ENCODE data around the gene USP38. TPM values are rescaled to one million over a fixed set of nuclear protein-coding genes. Genes with fewer than 3 reads are reported as not detected.
A peak's percentile ranks its signal among the peaks of the same experiment; 100 is the strongest.

Gene USP38
- total RNA-seq, 2 experiments from 2014 or later = 14.4 to 15.5 TPM

- peaks cover 42% of the 10 kb centered on the region for H3K36me3 Mint-ChIP-seq (ENCODE audit: low read depth)
- DNase-seq = no peak
- no peaks in the 10 kb centered on the region for H3K27me3 Mint-ChIP-seq (ENCODE audit: low read depth)
- H3K27ac Mint-ChIP-seq = peak overlapping the region; percentile 95
- peak overlapping the region; percentile 95 for H3K4me3 Mint-ChIP-seq
- intact Hi-C loops (cut with micrococcal nuclease) = loop anchor here (2.0 to 10.0 kb wide), 5 partner anchors 474 to 1060 kb away; no protein-coding TSS in a partner anchor
- H3K9me3 Mint-ChIP-seq = no peaks in the 10 kb centered on the region
- CTCF ChIA-PET = no interaction called here
- peaks cover 50% of the 10 kb centered on the region for H3K4me1 Mint-ChIP-seq (ENCODE audit: low read depth)
Measured at GRCh38 chr4:143186649-143187048, 1.9 kb downstream of the USP38 start.

GRCh38 chr4:143188136-143189088 lies 3.7 kb downstream of the USP38 start:
- Mint-ChIP-seq H3K27ac (peak overlapping the region; percentile 52), H3K4me1 (ENCODE audit: low read depth) (peaks cover 48% of the 10 kb centered on the region), H3K9me3 (no peaks in the 10 kb centered on the region), H3K4me3 (peak overlapping the region; percentile 95), H3K36me3 (ENCODE audit: low read depth) (peaks cover 47% of the 10 kb centered on the region), H3K27me3 (ENCODE audit: low read depth) (no peaks in the 10 kb centered on the region)
- DNase-seq = no peak
- CTCF ChIA-PET = no interaction called here
- intact Hi-C loops (cut with micrococcal nuclease) = loop anchor here (1.0 to 10.0 kb wide), 6 partner anchors 325 to 904 kb away; partner anchors contain the start of gene SMARCA5

- H3K4me3 Mint-ChIP-seq = peak overlapping the region; percentile 63
- peaks cover 43% of the 10 kb centered on the region for H3K36me3 Mint-ChIP-seq (ENCODE audit: low read depth)
- intact Hi-C loops (cut with micrococcal nuclease) = loop anchor here (1.0 to 10.0 kb wide), 6 partner anchors 324 to 905 kb away; partner anchors contain the start of gene SMARCA5
- peak overlapping the region; percentile 52 for H3K27ac Mint-ChIP-seq
- no peak for DNase-seq
- no peaks in the 10 kb centered on the region for H3K9me3 Mint-ChIP-seq
- H3K4me1 Mint-ChIP-seq (ENCODE audit: low read depth) = peaks cover 45% of the 10 kb centered on the region
- CTCF ChIA-PET = no interaction called here
- H3K27me3 Mint-ChIP-seq (ENCODE audit: low read depth) = no peaks in the 10 kb centered on the region
Measured at GRCh38 chr4:143189528-143189927, 4.8 kb downstream of the USP38 start.

GRCh38 chr4:143195581-143195980 lies 10.9 kb downstream of the USP38 start:
- intact Hi-C loops (cut with micrococcal nuclease) = no loop called here
- H3K27ac Mint-ChIP-seq = no peak overlapping the region
- no peaks in the 10 kb centered on the region for H3K27me3 Mint-ChIP-seq (ENCODE audit: low read depth)
- H3K9me3 Mint-ChIP-seq = no peaks in the 10 kb centered on the region
- peaks cover 22% of the 10 kb centered on the region for H3K4me1 Mint-ChIP-seq (ENCODE audit: low read depth)
- CTCF ChIA-PET = no interaction called here
- no peak for DNase-seq
- peaks cover 45% of the 10 kb centered on the region for H3K36me3 Mint-ChIP-seq (ENCODE audit: low read depth)
- no peak overlapping the region for H3K4me3 Mint-ChIP-seq

- Mint-ChIP-seq H3K27ac (no peak overlapping the region), H3K4me3 (no peak overlapping the region), H3K27me3 (ENCODE audit: low read depth) (no peaks in the 10 kb centered on the region), H3K36me3 (ENCODE audit: low read depth) (peaks cover 43% of the 10 kb centered on the region), H3K9me3 (no peaks in the 10 kb centered on the region), H3K4me1 (ENCODE audit: low read depth) (peaks cover 18% of the 10 kb centered on the region)
- no peak for DNase-seq
- intact Hi-C loops (cut with micrococcal nuclease) = no loop called here
- CTCF ChIA-PET = no interaction called here
Measured at GRCh38 chr4:143196323-143196722, 11.6 kb downstream of the USP38 start.

- Mint-ChIP-seq H3K36me3 (ENCODE audit: low read depth) (peaks cover 44% of the 10 kb centered on the region), H3K27ac (no peak overlapping the region), H3K9me3 (no peaks in the 10 kb centered on the region), H3K4me3 (no peak overlapping the region), H3K4me1 (ENCODE audit: low read depth) (peaks cover 10% of the 10 kb centered on the region), H3K27me3 (ENCODE audit: low read depth) (no peaks in the 10 kb centered on the region)
- CTCF ChIA-PET = interaction anchor here (0.6 to 0.7 kb wide), 3 partner anchors 14 to 332 kb away, joined by 3 to 4 read pairs (median 3); no protein-coding TSS in a partner anchor
- DNase-seq = no peak
- intact Hi-C loops (cut with micrococcal nuclease) = no loop called here
Measured at GRCh38 chr4:143199503-143199902, 14.8 kb downstream of the USP38 start.

- H3K4me3 Mint-ChIP-seq = no peak overlapping the region
- intact Hi-C loops (cut with micrococcal nuclease) = loop anchor here (2.0 kb wide), 1 partner anchor 280 kb away; no protein-coding TSS in a partner anchor
- CTCF ChIA-PET = no interaction called here
- peaks cover 8% of the 10 kb centered on the region for H3K4me1 Mint-ChIP-seq (ENCODE audit: low read depth)
- H3K36me3 Mint-ChIP-seq (ENCODE audit: low read depth) = peaks cover 47% of the 10 kb centered on the region
- no peaks in the 10 kb centered on the region for H3K27me3 Mint-ChIP-seq (ENCODE audit: low read depth)
- no peak overlapping the region for H3K27ac Mint-ChIP-seq
- no peak for DNase-seq
- no peaks in the 10 kb centered on the region for H3K9me3 Mint-ChIP-seq
Measured at GRCh38 chr4:143202824-143203223, 18.1 kb downstream of the USP38 start.

GRCh38 chr4:143203577-143203976 lies 18.9 kb downstream of the USP38 start:
- CTCF ChIA-PET = interaction anchor here (0.6 kb wide), 1 partner anchor 69 kb away, joined by 4 read pairs; no protein-coding TSS in a partner anchor
- Mint-ChIP-seq H3K4me3 (no peak overlapping the region), H3K27ac (no peak overlapping the region), H3K36me3 (ENCODE audit: low read depth) (peaks cover 41% of the 10 kb centered on the region), H3K9me3 (no peaks in the 10 kb centered on the region), H3K4me1 (ENCODE audit: low read depth) (peaks cover 6% of the 10 kb centered on the region), H3K27me3 (ENCODE audit: low read depth) (no peaks in the 10 kb centered on the region)
- no peak for DNase-seq
- intact Hi-C loops (cut with micrococcal nuclease) = loop anchor here (2.0 kb wide), 1 partner anchor 279 kb away; no protein-coding TSS in a partner anchor

- no peak for DNase-seq
- intact Hi-C loops (cut with micrococcal nuclease) = no loop called here
- CTCF ChIA-PET = no interaction called here
- Mint-ChIP-seq H3K9me3 (no peaks in the 10 kb centered on the region), H3K4me3 (no peak overlapping the region), H3K4me1 (ENCODE audit: low read depth) (peaks cover 3% of the 10 kb centered on the region), H3K27me3 (ENCODE audit: low read depth) (no peaks in the 10 kb centered on the region), H3K36me3 (ENCODE audit: low read depth) (peaks cover 20% of the 10 kb centered on the region), H3K27ac (no peak overlapping the region)
Measured at GRCh38 chr4:143207555-143207954, 22.8 kb downstream of the USP38 start.

GRCh38 chr4:143212566-143212965 lies 27.8 kb downstream of the USP38 start:
- Mint-ChIP-seq H3K4me3 (no peak overlapping the region), H3K27me3 (ENCODE audit: low read depth) (no peaks in the 10 kb centered on the region), H3K36me3 (ENCODE audit: low read depth) (peaks cover 18% of the 10 kb centered on the region), H3K27ac (no peak overlapping the region), H3K4me1 (ENCODE audit: low read depth) (peaks cover 6% of the 10 kb centered on the region), H3K9me3 (no peaks in the 10 kb centered on the region)
- CTCF ChIA-PET = no interaction called here
- no peak for DNase-seq
- intact Hi-C loops (cut with micrococcal nuclease) = no loop called here

- Mint-ChIP-seq H3K9me3 (no peaks in the 10 kb centered on the region), H3K27me3 (ENCODE audit: low read depth) (no peaks in the 10 kb centered on the region), H3K4me1 (ENCODE audit: low read depth) (peaks cover 6% of the 10 kb centered on the region), H3K4me3 (no peak overlapping the region), H3K36me3 (ENCODE audit: low read depth) (peaks cover 20% of the 10 kb centered on the region), H3K27ac (no peak overlapping the region)
- intact Hi-C loops (cut with micrococcal nuclease) = no loop called here
- CTCF ChIA-PET = no interaction called here
- no peak for DNase-seq
Measured at GRCh38 chr4:143215873-143216272, 31.2 kb downstream of the USP38 start.

GRCh38 chr4:143224255-143224654 lies 39.5 kb downstream of the USP38 start:
- Mint-ChIP-seq H3K27me3 (ENCODE audit: low read depth) (no peaks in the 10 kb centered on the region), H3K9me3 (no peaks in the 10 kb centered on the region), H3K36me3 (ENCODE audit: low read depth) (peaks cover 18% of the 10 kb centered on the region), H3K4me3 (no peak overlapping the region), H3K27ac (no peak overlapping the region), H3K4me1 (ENCODE audit: low read depth) (no peaks in the 10 kb centered on the region)
- intact Hi-C loops (cut with micrococcal nuclease) = no loop called here
- DNase-seq = no peak
- CTCF ChIA-PET = no interaction called here

- H3K4me3 Mint-ChIP-seq = no peak overlapping the region
- no peaks in the 10 kb centered on the region for H3K9me3 Mint-ChIP-seq
- H3K27ac Mint-ChIP-seq = no peak overlapping the region
- H3K36me3 Mint-ChIP-seq (ENCODE audit: low read depth) = peaks cover 16% of the 10 kb centered on the region
- intact Hi-C loops (cut with micrococcal nuclease) = no loop called here
- DNase-seq = no peak
- no peaks in the 10 kb centered on the region for H3K27me3 Mint-ChIP-seq (ENCODE audit: low read depth)
- no peaks in the 10 kb centered on the region for H3K4me1 Mint-ChIP-seq (ENCODE audit: low read depth)
- CTCF ChIA-PET = no interaction called here
Measured at GRCh38 chr4:143225167-143225566, 40.5 kb downstream of the USP38 start.
